Parathyroid adenoma (tissue), 2 donors: ENCODE results near the gene BCO2.
A peak's percentile ranks its signal among the peaks of the same experiment; 100 is the strongest.

Experiments
- H2AFZ ChIP-seq: fragments of 300-600 bp; sonication (generic); one replicate; pipeline ENCODE4 v1.7.0; 2017; ENCODE audit warnings: antibody characterized with exemption, mild to moderate bottlenecking
- H3K27ac ChIP-seq: fragments of 300-600 bp; sonication (generic); one replicate; pipeline ENCODE4 v1.7.0; 2017
- H3K27me3 ChIP-seq: fragments of 300-600 bp; sonication (generic); one replicate; pipeline ENCODE4 v1.7.0; 2017; ENCODE audit warnings: low read length; ENCODE audit not compliant: control insufficient read depth, insufficient read depth
- H3K36me3 ChIP-seq: fragments of 300-600 bp; sonication (generic); one replicate; pipeline ENCODE4 v1.7.0; 2017; ENCODE audit warnings: low read length; ENCODE audit not compliant: control insufficient read depth, insufficient read depth
- H3K4me1 ChIP-seq: fragments of 300-600 bp; sonication (generic); one replicate; pipeline ENCODE4 v1.7.0; 2017; ENCODE audit warnings: control low read depth
- H3K4me2 ChIP-seq: fragments of 300-600 bp; sonication (generic); one replicate; pipeline ENCODE4 v1.7.0; 2017; ENCODE audit warnings: low read length
- H3K4me3 ChIP-seq: fragments of 300-600 bp; sonication (generic); one replicate; pipeline ENCODE4 v1.7.0; 2017; ENCODE audit warnings: low read depth, low read length
- H3K79me2 ChIP-seq: fragments of 300-600 bp; sonication (generic); one replicate; pipeline ENCODE4 v1.7.0; 2017; ENCODE audit warnings: control low read depth
- H3K9ac ChIP-seq: fragments of 300-600 bp; sonication (generic); one replicate; pipeline ENCODE4 v1.7.0; 2017; ENCODE audit warnings: mild to moderate bottlenecking
- H3K9me3 ChIP-seq: fragments of 300-600 bp; sonication (generic); one replicate; pipeline ENCODE4 v1.7.0; 2017; ENCODE audit warnings: low read length; ENCODE audit not compliant: control insufficient read depth
- TF ChIP-seq, protein P1 (sequence below): fragments of 300-600 bp; sonication (generic); IDR thresholded peaks from one replicate; pipeline ENCODE4 v1.7.0; 2017; ENCODE audit warnings: antibody characterized with exemption, mild to moderate bottlenecking
- donor health status: primary hyperparathyroidism.

Gene BCO2, protein sequence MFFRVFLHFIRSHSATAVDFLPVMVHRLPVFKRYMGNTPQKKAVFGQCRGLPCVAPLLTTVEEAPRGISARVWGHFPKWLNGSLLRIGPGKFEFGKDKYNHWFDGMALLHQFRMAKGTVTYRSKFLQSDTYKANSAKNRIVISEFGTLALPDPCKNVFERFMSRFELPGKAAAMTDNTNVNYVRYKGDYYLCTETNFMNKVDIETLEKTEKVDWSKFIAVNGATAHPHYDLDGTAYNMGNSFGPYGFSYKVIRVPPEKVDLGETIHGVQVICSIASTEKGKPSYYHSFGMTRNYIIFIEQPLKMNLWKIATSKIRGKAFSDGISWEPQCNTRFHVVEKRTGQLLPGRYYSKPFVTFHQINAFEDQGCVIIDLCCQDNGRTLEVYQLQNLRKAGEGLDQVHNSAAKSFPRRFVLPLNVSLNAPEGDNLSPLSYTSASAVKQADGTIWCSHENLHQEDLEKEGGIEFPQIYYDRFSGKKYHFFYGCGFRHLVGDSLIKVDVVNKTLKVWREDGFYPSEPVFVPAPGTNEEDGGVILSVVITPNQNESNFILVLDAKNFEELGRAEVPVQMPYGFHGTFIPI

DNA sequence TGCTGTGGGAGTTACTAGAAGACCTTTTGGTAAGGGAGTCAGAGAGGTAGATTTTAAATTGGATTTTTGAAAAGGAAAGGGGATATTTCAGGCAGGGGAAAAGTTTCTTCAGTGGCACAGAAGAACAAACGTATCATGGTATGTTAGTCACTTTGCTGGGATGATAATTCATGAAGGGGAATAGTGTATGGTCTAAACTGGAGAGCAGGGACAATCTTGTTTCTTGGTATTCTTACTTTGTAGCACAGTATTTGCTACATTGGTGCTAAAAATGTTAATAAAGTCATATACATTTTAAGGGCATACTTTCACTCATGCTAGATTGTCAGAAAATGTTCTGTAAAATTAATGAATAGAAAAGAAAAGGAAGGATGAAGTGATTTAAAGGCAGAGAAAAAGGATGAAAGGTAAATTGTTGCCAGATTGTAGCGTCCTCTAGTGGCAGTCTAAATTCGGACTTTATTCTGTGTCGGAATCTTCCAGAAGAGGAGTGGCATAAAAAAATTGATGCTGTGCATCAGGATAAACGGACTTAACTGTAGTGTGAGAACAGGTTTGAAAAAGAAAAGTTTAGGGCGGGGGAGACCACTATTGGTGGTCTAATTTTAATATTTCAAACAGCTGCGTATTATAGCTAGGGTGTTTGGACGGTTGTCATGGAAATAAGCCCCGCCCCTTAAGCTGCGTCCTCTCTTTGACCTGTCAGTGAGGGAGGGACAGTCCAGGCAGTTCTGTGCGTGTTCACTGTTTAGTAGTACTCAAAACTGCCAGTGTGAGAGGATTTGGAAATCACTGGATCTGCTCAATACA is at the start of gene BCO2:
Gene BCO2 (plus strand): TSS at position 724 of the 810 bp plus-strand sequence. CDS start 90 bp downstream, outside the sequence.
- TF ChIP-seq, protein P1, sequence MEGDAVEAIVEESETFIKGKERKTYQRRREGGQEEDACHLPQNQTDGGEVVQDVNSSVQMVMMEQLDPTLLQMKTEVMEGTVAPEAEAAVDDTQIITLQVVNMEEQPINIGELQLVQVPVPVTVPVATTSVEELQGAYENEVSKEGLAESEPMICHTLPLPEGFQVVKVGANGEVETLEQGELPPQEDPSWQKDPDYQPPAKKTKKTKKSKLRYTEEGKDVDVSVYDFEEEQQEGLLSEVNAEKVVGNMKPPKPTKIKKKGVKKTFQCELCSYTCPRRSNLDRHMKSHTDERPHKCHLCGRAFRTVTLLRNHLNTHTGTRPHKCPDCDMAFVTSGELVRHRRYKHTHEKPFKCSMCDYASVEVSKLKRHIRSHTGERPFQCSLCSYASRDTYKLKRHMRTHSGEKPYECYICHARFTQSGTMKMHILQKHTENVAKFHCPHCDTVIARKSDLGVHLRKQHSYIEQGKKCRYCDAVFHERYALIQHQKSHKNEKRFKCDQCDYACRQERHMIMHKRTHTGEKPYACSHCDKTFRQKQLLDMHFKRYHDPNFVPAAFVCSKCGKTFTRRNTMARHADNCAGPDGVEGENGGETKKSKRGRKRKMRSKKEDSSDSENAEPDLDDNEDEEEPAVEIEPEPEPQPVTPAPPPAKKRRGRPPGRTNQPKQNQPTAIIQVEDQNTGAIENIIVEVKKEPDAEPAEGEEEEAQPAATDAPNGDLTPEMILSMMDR: peak; percentile 58
- H3K9me3 ChIP-seq: no peaks in the 10 kb centered on the region
- no peaks in the 10 kb centered on the region for H3K36me3 ChIP-seq
- H2AFZ ChIP-seq: peak within 1 kb of the TSS; percentile 83
- peak within 1 kb of the TSS; percentile 60 for H3K27ac ChIP-seq
- peak within 1 kb of the TSS; percentile 43 for H3K4me3 ChIP-seq
- H3K4me2 ChIP-seq: peak within 1 kb of the TSS; percentile 51
- H3K79me2 ChIP-seq: no peaks in the 10 kb centered on the region
- no peaks in the 10 kb centered on the region for H3K4me1 ChIP-seq
- no peaks in the 10 kb centered on the region for H3K27me3 ChIP-seq
- no peak within 1 kb of the TSS for H3K9ac ChIP-seq

DNA sequence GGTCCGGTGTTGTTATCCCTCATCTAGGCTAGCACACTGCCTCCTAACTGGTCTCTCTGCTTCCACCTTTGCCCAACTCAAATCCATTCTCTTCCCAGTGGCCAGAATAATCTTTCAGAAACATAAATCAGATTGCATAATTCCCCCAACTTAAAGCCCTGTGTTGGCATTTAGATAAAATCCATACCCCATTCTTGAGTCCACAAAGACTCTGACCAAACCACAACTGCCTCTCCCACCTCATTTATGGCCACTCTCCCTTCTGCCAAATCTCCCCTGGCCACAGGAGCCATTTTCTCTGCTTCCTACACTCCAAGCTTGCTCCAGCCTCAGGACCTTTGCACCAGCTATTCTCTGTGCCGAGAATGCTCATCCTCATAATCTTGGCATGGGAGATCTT is 48.3 kb upstream of the BCO2 start:
- TF ChIP-seq, protein P1: no peak
- no peak overlapping the region for H3K27ac ChIP-seq
- H3K4me2 ChIP-seq: no peak overlapping the region
- H3K4me3 ChIP-seq: no peak overlapping the region
- H3K9ac ChIP-seq: no peak overlapping the region
- no peaks in the 10 kb centered on the region for H3K27me3 ChIP-seq
- no peaks in the 10 kb centered on the region for H3K4me1 ChIP-seq
- H3K9me3 ChIP-seq: no peaks in the 10 kb centered on the region
- no peaks in the 10 kb centered on the region for H3K36me3 ChIP-seq
- H2AFZ ChIP-seq: no peak overlapping the region
- no peaks in the 10 kb centered on the region for H3K79me2 ChIP-seq

DNA sequence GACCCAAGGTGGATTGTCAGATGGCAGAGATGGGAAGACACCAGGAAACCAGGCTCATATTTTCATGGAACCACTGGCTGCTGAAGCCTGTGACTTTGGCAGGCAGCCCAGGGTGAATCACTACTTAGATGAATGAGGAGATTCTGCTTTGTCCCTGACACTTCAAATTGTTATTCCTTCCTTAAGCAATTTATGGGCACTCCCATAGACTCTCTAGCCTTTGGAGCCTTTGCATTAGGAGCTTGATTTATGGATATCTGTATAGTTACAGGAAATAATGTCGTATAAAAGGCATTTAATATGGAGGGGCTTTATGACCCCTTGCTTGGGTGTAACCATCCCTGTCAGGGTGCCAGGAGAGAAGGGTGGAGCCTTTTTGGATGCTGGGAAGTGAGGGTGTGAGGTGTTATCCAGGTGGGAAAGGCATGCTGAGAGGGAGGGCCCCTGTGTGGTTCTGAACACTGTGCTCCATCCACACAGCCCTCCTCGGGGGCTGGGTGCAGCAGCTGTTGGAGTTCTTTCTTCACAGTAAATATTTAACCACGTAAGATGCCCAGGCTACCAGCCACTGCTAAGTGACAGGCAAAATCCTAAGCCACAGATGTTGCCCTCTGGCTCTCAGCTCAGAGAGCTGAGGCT is 46.7 kb upstream of the BCO2 start:
- Histone ChIP-seq H3K9ac (no peak overlapping the region), H3K79me2 (no peaks in the 10 kb centered on the region), H3K4me2 (no peak overlapping the region), H3K4me3 (no peak overlapping the region), H3K4me1 (no peaks in the 10 kb centered on the region), H3K36me3 (no peaks in the 10 kb centered on the region), H2AFZ (no peak overlapping the region), H3K9me3 (no peaks in the 10 kb centered on the region), H3K27ac (no peak overlapping the region), H3K27me3 (no peaks in the 10 kb centered on the region)
- TF ChIP-seq, protein P1: no peak

DNA sequence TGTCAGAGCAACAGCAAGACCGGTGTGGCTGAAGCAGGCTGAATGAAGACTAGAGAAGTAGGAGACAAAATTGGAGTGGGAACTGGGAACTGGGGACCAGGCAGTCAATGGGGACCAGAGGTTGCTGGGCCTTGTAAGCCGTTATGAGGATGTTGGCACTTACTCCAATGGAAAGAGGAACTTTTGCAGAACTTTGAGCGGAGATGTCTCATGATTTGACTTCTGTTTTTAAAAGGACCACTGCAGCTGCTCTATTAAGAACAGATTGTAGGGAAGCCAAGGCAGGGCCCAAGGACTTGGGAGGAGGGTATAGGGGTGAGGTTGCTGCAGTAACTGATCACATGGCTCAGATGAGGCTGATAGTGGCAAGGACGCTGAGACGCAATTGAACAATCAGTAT is 45.7 kb upstream of the BCO2 start:
- no peak overlapping the region for H2AFZ ChIP-seq
- H3K27ac ChIP-seq: no peak overlapping the region
- no peaks in the 10 kb centered on the region for H3K9me3 ChIP-seq
- no peaks in the 10 kb centered on the region for H3K36me3 ChIP-seq
- no peak overlapping the region for H3K4me3 ChIP-seq
- H3K4me2 ChIP-seq: no peak overlapping the region
- H3K4me1 ChIP-seq: no peaks in the 10 kb centered on the region
- TF ChIP-seq, protein P1: no peak
- H3K9ac ChIP-seq: no peak overlapping the region
- H3K79me2 ChIP-seq: no peaks in the 10 kb centered on the region
- H3K27me3 ChIP-seq: no peaks in the 10 kb centered on the region
